ENCODE measurements around the gene CD99L2.

DNA sequence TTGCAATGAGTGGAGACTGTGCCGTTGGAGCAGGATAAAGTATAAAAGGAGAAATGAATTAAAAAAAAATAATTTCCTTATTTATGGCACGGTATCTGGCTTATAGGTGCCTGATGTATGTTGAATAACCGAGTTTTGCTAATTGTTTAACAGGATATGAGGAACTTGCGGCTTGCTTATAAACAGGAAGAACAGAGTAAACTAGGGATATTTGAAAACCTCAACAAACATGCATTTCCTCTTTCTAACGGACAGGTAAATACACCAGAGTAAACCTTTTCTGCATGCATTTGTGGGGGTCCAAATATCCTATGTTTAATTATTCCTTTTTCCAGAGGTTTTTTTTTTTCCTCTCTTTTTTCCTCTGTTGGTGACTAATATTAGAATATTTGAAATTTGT, 168.5 kb downstream of the CD99L2 start:
- TF ChIP-seq POLR2A (IDR thresholded peaks at IDR 0.05; ENCODE audit: low read length) (no peak), GATA1 (IDR thresholded peaks at IDR 0.05; ENCODE audit: low read depth, low read length) (no peak)
